Parathyroid adenoma (tissue), 2 donors: Measurements from ENCODE around the gene CD300A.
A peak's percentile ranks its signal among the peaks of the same experiment; 100 is the strongest.

Source experiments
- H2AFZ ChIP-seq: fragments of 300-600 bp; sonication (generic); one replicate; pipeline ENCODE4 v1.7.0; 2017; ENCODE audit warnings: antibody characterized with exemption, mild to moderate bottlenecking
- H3K27ac ChIP-seq: fragments of 300-600 bp; sonication (generic); one replicate; pipeline ENCODE4 v1.7.0; 2017
- H3K27me3 ChIP-seq: fragments of 300-600 bp; sonication (generic); one replicate; pipeline ENCODE4 v1.7.0; 2017; ENCODE audit warnings: low read length; ENCODE audit not compliant: control insufficient read depth, insufficient read depth
- H3K36me3 ChIP-seq: fragments of 300-600 bp; sonication (generic); one replicate; pipeline ENCODE4 v1.7.0; 2017; ENCODE audit warnings: low read length; ENCODE audit not compliant: control insufficient read depth, insufficient read depth
- H3K4me1 ChIP-seq: fragments of 300-600 bp; sonication (generic); one replicate; pipeline ENCODE4 v1.7.0; 2017; ENCODE audit warnings: control low read depth
- H3K4me2 ChIP-seq: fragments of 300-600 bp; sonication (generic); one replicate; pipeline ENCODE4 v1.7.0; 2017; ENCODE audit warnings: low read length
- H3K4me3 ChIP-seq: fragments of 300-600 bp; sonication (generic); one replicate; pipeline ENCODE4 v1.7.0; 2017; ENCODE audit warnings: low read depth, low read length
- H3K79me2 ChIP-seq: fragments of 300-600 bp; sonication (generic); one replicate; pipeline ENCODE4 v1.7.0; 2017; ENCODE audit warnings: control low read depth
- H3K9ac ChIP-seq: fragments of 300-600 bp; sonication (generic); one replicate; pipeline ENCODE4 v1.7.0; 2017; ENCODE audit warnings: mild to moderate bottlenecking
- H3K9me3 ChIP-seq: fragments of 300-600 bp; sonication (generic); one replicate; pipeline ENCODE4 v1.7.0; 2017; ENCODE audit warnings: low read length; ENCODE audit not compliant: control insufficient read depth
- TF ChIP-seq, protein P1 (sequence below): fragments of 300-600 bp; sonication (generic); IDR thresholded peaks from one replicate; pipeline ENCODE4 v1.7.0; 2017; ENCODE audit warnings: antibody characterized with exemption, mild to moderate bottlenecking
- donor health status: primary hyperparathyroidism.

Gene CD300A

GRCh38 chr17:74449773-74450172 lies 16.7 kb upstream of the CD300A start:
- peak overlapping the region; percentile 1 for H3K27ac ChIP-seq
- TF ChIP-seq, protein P1, sequence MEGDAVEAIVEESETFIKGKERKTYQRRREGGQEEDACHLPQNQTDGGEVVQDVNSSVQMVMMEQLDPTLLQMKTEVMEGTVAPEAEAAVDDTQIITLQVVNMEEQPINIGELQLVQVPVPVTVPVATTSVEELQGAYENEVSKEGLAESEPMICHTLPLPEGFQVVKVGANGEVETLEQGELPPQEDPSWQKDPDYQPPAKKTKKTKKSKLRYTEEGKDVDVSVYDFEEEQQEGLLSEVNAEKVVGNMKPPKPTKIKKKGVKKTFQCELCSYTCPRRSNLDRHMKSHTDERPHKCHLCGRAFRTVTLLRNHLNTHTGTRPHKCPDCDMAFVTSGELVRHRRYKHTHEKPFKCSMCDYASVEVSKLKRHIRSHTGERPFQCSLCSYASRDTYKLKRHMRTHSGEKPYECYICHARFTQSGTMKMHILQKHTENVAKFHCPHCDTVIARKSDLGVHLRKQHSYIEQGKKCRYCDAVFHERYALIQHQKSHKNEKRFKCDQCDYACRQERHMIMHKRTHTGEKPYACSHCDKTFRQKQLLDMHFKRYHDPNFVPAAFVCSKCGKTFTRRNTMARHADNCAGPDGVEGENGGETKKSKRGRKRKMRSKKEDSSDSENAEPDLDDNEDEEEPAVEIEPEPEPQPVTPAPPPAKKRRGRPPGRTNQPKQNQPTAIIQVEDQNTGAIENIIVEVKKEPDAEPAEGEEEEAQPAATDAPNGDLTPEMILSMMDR, result no peak

GRCh38 chr17:74450231-74450630 lies 16.2 kb upstream of the CD300A start:
- H2AFZ ChIP-seq, result no peak overlapping the region
- H3K4me1 ChIP-seq, result peaks cover 44% of the 10 kb centered on the region
- TF ChIP-seq, protein P1, result no peak
- no peak overlapping the region for H3K4me3 ChIP-seq
- no peaks in the 10 kb centered on the region for H3K36me3 ChIP-seq
- no peaks in the 10 kb centered on the region for H3K9me3 ChIP-seq
- H3K27me3 ChIP-seq, result no peaks in the 10 kb centered on the region
- no peak overlapping the region for H3K27ac ChIP-seq
- no peaks in the 10 kb centered on the region for H3K79me2 ChIP-seq
- no peak overlapping the region for H3K4me2 ChIP-seq
- H3K9ac ChIP-seq, result no peak overlapping the region

More at GRCh38 chr17:74449773-74450172, 16.7 kb upstream of the CD300A start:
- no peak overlapping the region for H3K4me3 ChIP-seq
- H3K27me3 ChIP-seq, result no peaks in the 10 kb centered on the region
- no peaks in the 10 kb centered on the region for H3K36me3 ChIP-seq
- H3K4me2 ChIP-seq, result no peak overlapping the region
- no peaks in the 10 kb centered on the region for H3K9me3 ChIP-seq
- no peak overlapping the region for H2AFZ ChIP-seq
- H3K4me1 ChIP-seq, result peaks cover 47% of the 10 kb centered on the region
- no peak overlapping the region for H3K9ac ChIP-seq
- no peaks in the 10 kb centered on the region for H3K79me2 ChIP-seq

GRCh38 chr17:74450925-74451403 lies 15.5 kb upstream of the CD300A start:
- Histone ChIP-seq H3K9me3 (no peaks in the 10 kb centered on the region), H3K27me3 (no peaks in the 10 kb centered on the region), H2AFZ (no peak overlapping the region), H3K27ac (no peak overlapping the region), H3K9ac (no peak overlapping the region), H3K4me3 (no peak overlapping the region), H3K4me1 (peaks cover 39% of the 10 kb centered on the region), H3K36me3 (no peaks in the 10 kb centered on the region), H3K79me2 (no peaks in the 10 kb centered on the region), H3K4me2 (no peak overlapping the region)
- TF ChIP-seq, protein P1, result no peak

- peaks cover 36% of the 10 kb centered on the region for H3K4me1 ChIP-seq
- H2AFZ ChIP-seq, result no peak overlapping the region
- no peaks in the 10 kb centered on the region for H3K27me3 ChIP-seq
- no peak overlapping the region for H3K4me2 ChIP-seq
- H3K4me3 ChIP-seq, result no peak overlapping the region
- TF ChIP-seq, protein P1, result no peak
- H3K9ac ChIP-seq, result no peak overlapping the region
- no peaks in the 10 kb centered on the region for H3K79me2 ChIP-seq
- H3K27ac ChIP-seq, result no peak overlapping the region
- no peaks in the 10 kb centered on the region for H3K36me3 ChIP-seq
- H3K9me3 ChIP-seq, result no peaks in the 10 kb centered on the region
Observed at GRCh38 chr17:74451557-74451956, 14.9 kb upstream of the CD300A start.

DNA sequence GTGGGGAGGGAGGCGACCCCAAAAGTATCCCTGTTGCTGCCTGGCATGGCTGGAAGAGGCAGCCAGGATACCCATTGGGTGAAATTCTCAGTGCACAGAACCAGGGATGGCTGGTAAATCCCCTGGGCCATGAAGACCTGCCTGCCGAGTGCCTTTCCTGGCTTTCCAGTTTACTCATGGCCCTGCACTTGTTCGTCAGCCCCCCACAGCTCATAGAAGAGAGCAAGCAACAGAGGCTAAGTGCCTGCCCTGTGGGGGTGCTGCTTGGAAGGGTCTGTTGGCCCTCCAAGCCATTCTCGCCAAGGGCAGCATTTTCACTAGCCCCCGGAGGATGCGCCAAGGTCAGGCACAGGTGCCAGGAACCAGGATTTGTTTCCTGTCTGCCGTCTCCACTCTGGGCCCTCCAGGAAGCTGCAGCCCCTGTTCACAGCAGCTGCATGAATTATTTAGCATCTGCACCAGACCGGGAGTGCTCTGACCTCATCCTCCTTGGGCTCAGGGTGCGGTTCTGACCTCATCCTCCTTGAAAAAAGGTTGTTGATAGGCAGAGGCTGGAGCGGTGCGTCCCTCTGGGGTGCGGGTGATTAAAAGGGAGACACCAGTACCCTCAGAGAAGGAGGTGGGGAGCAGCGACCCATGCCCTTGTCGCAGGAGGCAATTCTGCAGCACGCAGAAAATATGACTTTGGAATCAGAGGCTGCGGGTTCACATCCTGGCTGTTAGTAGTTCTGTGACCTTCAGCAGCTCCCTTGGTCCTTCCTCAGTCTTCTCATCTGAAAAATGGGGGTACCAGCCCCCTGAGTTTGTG lies 14.2 kb upstream of the CD300A start:
- no peaks in the 10 kb centered on the region for H3K27me3 ChIP-seq
- peaks cover 31% of the 10 kb centered on the region for H3K4me1 ChIP-seq
- no peaks in the 10 kb centered on the region for H3K9me3 ChIP-seq
- no peaks in the 10 kb centered on the region for H3K79me2 ChIP-seq
- H3K4me3 ChIP-seq, result no peak overlapping the region
- H3K4me2 ChIP-seq, result no peak overlapping the region
- H3K27ac ChIP-seq, result peak overlapping the region; percentile 72
- H3K36me3 ChIP-seq, result no peaks in the 10 kb centered on the region
- peak overlapping the region; percentile 13 for H3K9ac ChIP-seq
- H2AFZ ChIP-seq, result no peak overlapping the region
- TF ChIP-seq, protein P1, result no peak
